HEK293T (cell line): ENCODE results near the gene PYY.

Experiments
- CTCF ChIA-PET: fragments of 350-600 bp; formaldehyde crosslinking; extraction: SDS; loops from one replicate; lab custom pipeline; 2021; ENCODE audit warnings: antibody characterized with exemption, inconsistent platforms; lab: Yijun Ruan, JAX
- POLR2A ChIA-PET: fragments of 350-600 bp; formaldehyde crosslinking; extraction: SDS; loops from one replicate; lab custom pipeline; 2020; ENCODE audit warnings: antibody characterized with exemption, inconsistent platforms; lab: Yijun Ruan, JAX
- DNase-seq: peaks from one replicate; pipeline ENCODE4 v3.0.0; 2012; ENCODE audit warnings: mixed read lengths; ENCODE audit errors: extremely low spot score
- ARNT ChIP-seq: fragments of 450-650 bp; IDR thresholded peaks from 2 replicates; pipeline ENCODE4 v1.6.1; 2017; ENCODE audit warnings: mild to moderate bottlenecking
- BHLHE40 ChIP-seq: fragments of 450-650 bp; IDR thresholded peaks from 2 replicates; pipeline ENCODE4 v1.6.1; 2016; ENCODE audit warnings: mild to moderate bottlenecking, moderate library complexity, borderline replicate concordance
- CTBP1 ChIP-seq: fragments of 450-650 bp; IDR thresholded peaks from 2 replicates; pipeline ENCODE4 v1.6.1; 2016; ENCODE audit warnings: borderline replicate concordance
- ELF4 ChIP-seq: fragments of 450-650 bp; IDR thresholded peaks from 2 replicates; pipeline ENCODE4 v1.6.1; 2017; ENCODE audit warnings: antibody characterized with exemption
- FOXA1 ChIP-seq: fragments of 450-650 bp; IDR thresholded peaks from 2 replicates; pipeline ENCODE4 v1.6.1; 2016; ENCODE audit warnings: mild to moderate bottlenecking
- FOXK2 ChIP-seq: fragments of 450-650 bp; IDR thresholded peaks from 2 replicates; pipeline ENCODE4 v1.6.1; 2016; ENCODE audit warnings: mild to moderate bottlenecking
- FOXM1 ChIP-seq: fragments of 450-650 bp; IDR thresholded peaks from 2 replicates; pipeline ENCODE4 v1.6.1; 2017; ENCODE audit warnings: mild to moderate bottlenecking, borderline replicate concordance
- HDGF ChIP-seq: fragments of 450-650 bp; IDR thresholded peaks from 2 replicates; pipeline ENCODE4 v1.6.1; 2017; ENCODE audit warnings: antibody characterized with exemption, borderline replicate concordance
- L3MBTL2 ChIP-seq: fragments of 450-650 bp; conservative IDR thresholded peaks from 2 replicates; pipeline ENCODE4 v1.6.1; 2016; ENCODE audit warnings: mild to moderate bottlenecking
- LEF1 ChIP-seq: fragments of 450-650 bp; IDR thresholded peaks from 2 replicates; pipeline ENCODE4 v1.6.1; 2017; ENCODE audit warnings: mild to moderate bottlenecking, borderline replicate concordance
- NFRKB ChIP-seq: fragments of 450-650 bp; IDR thresholded peaks from 2 replicates; pipeline ENCODE4 v1.6.1; 2016; ENCODE audit warnings: mild to moderate bottlenecking, moderate library complexity
- SP1 ChIP-seq: fragments of 450-650 bp; IDR thresholded peaks from 2 replicates; pipeline ENCODE4 v1.6.1; 2017
- SUZ12 ChIP-seq: fragments of 450-650 bp; IDR thresholded peaks from 2 replicates; pipeline ENCODE4 v1.6.1; 2016; ENCODE audit warnings: mild to moderate bottlenecking
- TARDBP ChIP-seq: fragments of 450-650 bp; IDR thresholded peaks from 2 replicates; pipeline ENCODE4 v1.6.1; 2016
- ZNF384 ChIP-seq: fragments of 450-650 bp; IDR thresholded peaks from 2 replicates; pipeline ENCODE4 v1.6.1; 2016
- TF ChIP-seq, protein P1 (sequence below): fragments of 450-650 bp; IDR thresholded peaks from 2 replicates; pipeline ENCODE4 v1.6.1; 2016

The PYY gene

DNA sequence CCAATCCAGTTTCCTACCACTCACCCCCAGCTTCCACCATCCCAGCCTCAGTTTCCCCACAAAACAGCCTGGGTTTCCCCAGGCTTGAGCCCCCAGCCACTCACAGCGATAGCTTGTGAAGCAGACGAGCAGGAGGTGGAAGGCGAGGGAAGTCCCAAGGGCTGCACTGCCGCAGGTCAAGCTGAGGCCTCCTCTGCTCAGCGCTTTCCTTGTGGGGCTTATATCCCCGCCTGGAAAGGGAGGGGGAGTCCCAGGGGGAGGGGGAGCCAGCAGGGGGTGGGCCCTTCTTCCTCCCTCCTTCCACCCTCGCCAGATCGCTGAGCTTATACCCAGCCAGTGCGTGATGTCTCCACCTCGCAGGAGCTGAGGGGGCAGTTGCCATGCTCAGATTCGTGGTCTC is at the start of gene PYY:
Gene PYY, minus strand, starts transcription at position 195 of the 400 bp plus-strand sequence. CDS start 457 bp downstream, outside the sequence.
- DNase-seq, result no peak
- CTCF ChIA-PET, result no interaction called here

DNA sequence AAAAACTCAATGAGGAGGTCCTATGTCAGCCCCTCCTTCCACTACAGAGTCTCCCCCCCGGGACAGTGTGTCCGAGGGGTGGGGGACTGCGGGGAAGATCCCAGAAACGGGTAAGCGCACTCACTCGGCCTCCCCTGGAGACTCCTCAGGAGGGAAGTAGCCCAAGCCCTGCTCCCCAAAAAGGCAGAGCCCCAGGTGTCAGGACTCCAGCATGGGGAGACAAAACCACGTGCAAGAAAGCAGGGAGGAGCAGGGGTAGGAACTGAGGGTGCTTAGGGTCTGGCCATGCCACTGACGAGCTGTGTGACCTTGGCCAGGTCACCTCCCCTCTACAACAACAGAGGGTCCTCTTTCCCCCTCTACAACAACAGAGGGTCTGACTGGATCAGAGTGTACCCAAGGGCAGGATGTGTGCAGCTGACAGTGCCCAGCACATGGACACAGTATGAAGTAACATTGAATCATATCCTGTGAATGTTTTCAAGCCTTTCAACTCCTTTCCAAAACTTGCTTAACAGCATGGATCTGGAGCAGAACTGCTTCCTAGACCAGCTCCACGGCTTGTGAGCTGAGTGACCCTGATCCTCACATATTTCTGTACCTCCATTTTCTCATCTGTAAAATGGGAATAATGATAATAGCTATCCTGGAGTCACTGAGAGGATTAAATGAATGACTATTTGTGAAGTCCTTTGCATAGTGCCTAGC is 48.6 kb upstream of the PYY start:
- no peak for TF ChIP-seq BHLHE40
- TF ChIP-seq, protein P1, sequence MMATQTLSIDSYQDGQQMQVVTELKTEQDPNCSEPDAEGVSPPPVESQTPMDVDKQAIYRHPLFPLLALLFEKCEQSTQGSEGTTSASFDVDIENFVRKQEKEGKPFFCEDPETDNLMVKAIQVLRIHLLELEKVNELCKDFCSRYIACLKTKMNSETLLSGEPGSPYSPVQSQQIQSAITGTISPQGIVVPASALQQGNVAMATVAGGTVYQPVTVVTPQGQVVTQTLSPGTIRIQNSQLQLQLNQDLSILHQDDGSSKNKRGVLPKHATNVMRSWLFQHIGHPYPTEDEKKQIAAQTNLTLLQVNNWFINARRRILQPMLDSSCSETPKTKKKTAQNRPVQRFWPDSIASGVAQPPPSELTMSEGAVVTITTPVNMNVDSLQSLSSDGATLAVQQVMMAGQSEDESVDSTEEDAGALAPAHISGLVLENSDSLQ, result no peak
- DNase-seq, result no peak
- POLR2A ChIA-PET, result interaction anchor here (1.1 to 1.2 kb wide), 3 partner anchors 19 to 67 kb away, joined by 3 to 4 read pairs (median 3); no protein-coding TSS in a partner anchor
- CTCF ChIA-PET, result interaction anchor here (1.6 kb wide), 1 partner anchor 58 kb away, joined by 5 read pairs; no protein-coding TSS in a partner anchor

More for the DNA sequence above, at the start of gene PYY:
- TF ChIP-seq NFRKB, result no peak
- POLR2A ChIA-PET, result interaction anchor here (1.0 to 1.6 kb wide), 2 partner anchors 8 to 30 kb away, joined by 3 to 5 read pairs; no protein-coding TSS in a partner anchor

DNA sequence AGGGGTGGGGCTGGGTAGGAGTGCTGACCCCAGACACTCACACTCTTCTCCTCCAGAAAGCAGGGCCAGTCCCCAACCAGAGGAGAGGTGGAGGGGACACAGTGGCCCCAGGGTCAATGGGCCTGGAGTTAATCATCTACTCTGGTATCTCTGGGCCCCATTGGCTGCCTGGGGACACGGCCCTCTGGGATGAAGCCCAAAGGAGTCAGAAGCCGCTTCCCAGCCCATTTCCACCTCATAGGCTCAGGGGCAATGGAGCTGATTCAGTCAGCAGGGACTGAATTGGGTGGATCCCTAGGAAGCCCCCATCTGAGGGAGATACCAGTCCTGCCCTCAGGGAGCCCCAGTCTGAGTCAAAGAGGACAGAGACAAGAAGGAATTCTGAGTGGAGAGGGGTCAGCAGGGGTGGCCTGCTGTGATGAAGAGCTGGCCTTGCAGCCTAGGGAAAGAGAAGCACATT is 47.8 kb upstream of the PYY start:
- ChIA-PET POLR2A (interaction anchor here (1.2 kb wide), 1 partner anchor 18 kb away, joined by 3 read pairs; no protein-coding TSS in a partner anchor), CTCF (interaction anchor here (1.6 kb wide), 1 partner anchor 58 kb away, joined by 5 read pairs; no protein-coding TSS in a partner anchor)
- DNase-seq, result no peak
- no peak for TF ChIP-seq L3MBTL2
- TF ChIP-seq TARDBP, result no peak
- TF ChIP-seq HDGF, result no peak
- TF ChIP-seq SUZ12, result no peak
- TF ChIP-seq, protein P1, result no peak
- no peak for TF ChIP-seq FOXM1
- TF ChIP-seq CTBP1, result no peak
- no peak for TF ChIP-seq FOXA1
- no peak for TF ChIP-seq ZNF384
- TF ChIP-seq ARNT, result no peak
- TF ChIP-seq NFRKB, result no peak
- TF ChIP-seq ELF4, result no peak
- TF ChIP-seq FOXK2, result no peak
- TF ChIP-seq SP1, result no peak
- no peak for TF ChIP-seq BHLHE40
- TF ChIP-seq LEF1, result no peak

DNA sequence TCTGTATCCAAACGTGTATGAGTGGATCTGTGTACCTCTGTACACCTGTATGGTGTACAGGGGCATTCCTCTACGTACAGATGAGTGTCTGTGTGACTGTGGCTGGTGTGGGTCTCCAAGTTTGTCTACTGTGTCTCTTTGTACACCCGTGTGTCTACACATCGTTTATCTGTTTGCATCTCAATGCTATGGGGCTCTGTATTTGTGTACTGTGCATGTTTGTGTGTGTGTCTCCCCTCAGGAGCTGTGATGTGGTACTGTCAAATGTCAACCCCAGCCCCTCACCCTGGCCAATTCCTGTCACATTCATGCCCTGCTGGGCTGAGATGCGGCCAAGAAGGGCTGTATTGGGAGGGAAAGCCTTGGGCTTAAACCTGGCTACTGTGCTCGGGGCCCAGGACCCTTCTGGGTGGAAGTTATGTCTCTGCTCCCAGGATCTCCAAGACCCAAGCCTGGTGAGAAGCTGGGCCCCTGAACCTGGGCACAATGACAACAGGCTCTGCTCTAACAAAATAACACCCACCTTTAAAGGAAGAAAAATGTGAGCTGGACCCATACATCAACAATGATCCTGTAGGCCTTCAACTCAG is 47.2 kb upstream of the PYY start:
- no peak for DNase-seq
- POLR2A ChIA-PET, result interaction anchor here (1.2 kb wide), 1 partner anchor 18 kb away, joined by 3 read pairs; no protein-coding TSS in a partner anchor
- TF ChIP-seq LEF1 (no peak), CTBP1 (no peak), ZNF384 (no peak), NFRKB (no peak), HDGF (no peak), ELF4 (no peak), FOXK2 (no peak), TARDBP (no peak), SP1 (no peak), FOXM1 (no peak), BHLHE40 (no peak), FOXA1 (no peak), SUZ12 (no peak), ARNT (no peak), L3MBTL2 (no peak)
- TF ChIP-seq, protein P1, result no peak
- CTCF ChIA-PET, result interaction anchor here (1.1 to 1.6 kb wide), 3 partner anchors 54 to 57 kb away, joined by 3 to 6 read pairs (median 5); no protein-coding TSS in a partner anchor

DNA sequence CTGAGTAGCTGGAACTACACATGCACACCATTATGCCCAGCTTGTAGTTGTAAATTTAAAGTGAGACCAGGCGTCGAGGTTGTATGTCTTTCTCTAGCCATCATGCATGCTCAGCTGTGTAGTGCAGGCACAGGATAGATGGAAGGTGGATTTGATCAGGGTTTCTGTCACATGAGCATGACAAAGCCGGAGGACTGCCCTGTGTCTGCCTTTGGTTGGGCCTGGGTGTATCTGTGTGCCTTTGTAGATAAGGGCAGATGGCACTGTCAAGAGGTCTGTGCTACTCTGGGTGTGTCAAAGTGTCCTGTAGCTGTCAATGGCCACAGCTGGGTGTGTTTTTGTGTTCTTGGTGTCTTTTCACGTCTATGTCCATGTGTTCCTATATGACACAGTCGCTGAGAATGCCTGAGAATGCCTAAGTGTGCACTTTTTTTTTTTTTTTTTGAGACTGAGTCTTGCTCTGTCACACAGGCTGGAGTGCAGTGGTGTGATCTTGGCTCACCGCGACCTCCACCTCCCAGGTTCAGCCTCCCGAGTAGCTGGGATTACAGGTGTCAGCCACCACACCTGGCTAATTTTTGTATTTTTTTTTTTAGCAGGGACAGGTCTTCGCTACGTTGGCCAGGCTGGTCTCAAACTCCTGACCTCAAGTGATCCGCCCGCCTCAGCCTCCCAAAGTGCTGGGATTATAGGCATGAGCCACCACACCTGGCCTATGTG is 46.6 kb upstream of the PYY start:
- ChIA-PET CTCF (interaction anchor here (0.6 to 1.3 kb wide), 3 partner anchors 53 to 109 kb away, joined by 3 to 6 read pairs (median 3); no protein-coding TSS in a partner anchor), POLR2A (no interaction called here)
- DNase-seq, result no peak
- TF ChIP-seq TARDBP, result no peak

DNA sequence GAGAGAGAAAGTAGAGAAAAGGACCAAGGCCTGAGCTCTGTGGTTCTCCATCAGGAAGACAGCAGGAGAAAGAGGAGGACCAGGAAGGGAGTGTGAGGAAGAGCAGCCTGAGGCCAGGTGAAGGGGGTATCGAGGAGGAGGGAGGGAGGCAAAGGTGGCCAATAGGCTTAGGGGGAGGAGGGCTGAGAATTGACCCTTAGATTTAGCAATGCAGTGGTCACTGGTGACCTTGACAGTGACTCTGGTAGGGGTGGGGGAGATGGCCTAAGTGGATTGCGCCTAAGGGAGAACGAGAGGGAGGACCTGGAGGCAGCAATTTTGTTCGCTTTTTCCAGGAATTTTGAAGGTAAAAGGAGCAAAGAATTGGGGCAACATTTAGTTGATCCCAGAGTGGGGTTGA is 45.3 kb upstream of the PYY start:
- no peak for TF ChIP-seq BHLHE40
- TF ChIP-seq SUZ12, result no peak
- TF ChIP-seq ARNT, result no peak
- no peak for TF ChIP-seq ELF4
- TF ChIP-seq FOXA1, result no peak
- TF ChIP-seq TARDBP, result no peak
- no peak for TF ChIP-seq FOXM1
- TF ChIP-seq SP1, result no peak
- TF ChIP-seq NFRKB, result no peak
- TF ChIP-seq CTBP1, result no peak
- TF ChIP-seq HDGF, result no peak
- TF ChIP-seq ZNF384, result no peak
- no peak for TF ChIP-seq FOXK2
- POLR2A ChIA-PET, result no interaction called here
- DNase-seq, result no peak
- CTCF ChIA-PET, result interaction anchor here (2.1 kb wide), 1 partner anchor 59 kb away, joined by 6 read pairs; no protein-coding TSS in a partner anchor
